Uterus (tissue), 2 donors: Measurements from ENCODE around the gene SSC4D.
"Not testable (repeated sequence)": the region's sequence is repeated elsewhere in the genome, so short reads cannot be mapped to it uniquely, and the experiment has no call there.

Experiments used
- CTCF ChIP-seq, 4 experiments: fragments of 200-600 bp in 2 of 4; fragments of 450-650 bp in 2 of 4; sonication (generic) in 2 of 4; IDR thresholded peaks; one replicate each; pipeline ENCODE4 v1.5.1; 2016 to 2019; ENCODE audit warnings: antibody characterized with exemption in 4 of 4, mild to moderate bottlenecking in 2 of 4, moderate library complexity in 1 of 4
- POLR2A ChIP-seq, 2 donors: fragments of 450-650 bp; IDR thresholded peaks; one replicate each; pipeline ENCODE4 v1.6.1; 2016; ENCODE audit warnings: antibody characterized with exemption in 2 of 2, mild to moderate bottlenecking in 1 of 2, moderate library complexity in 1 of 2

GRCh38 chr7:76440404-76440803 lies 30.9 kb upstream of the SSC4D start:
- not testable (repeated sequence) for TF ChIP-seq CTCF, POLR2A (IDR thresholded peaks at IDR 0.05)
